Right hindlimb (tissue), 1 donor: ENCODE results near the gene DDX10.

ENCODE experiments used
- DNase-seq: peaks from one replicate; pipeline ENCODE4 v3.0.0-alpha.2; 2018

Gene DDX10

DNA sequence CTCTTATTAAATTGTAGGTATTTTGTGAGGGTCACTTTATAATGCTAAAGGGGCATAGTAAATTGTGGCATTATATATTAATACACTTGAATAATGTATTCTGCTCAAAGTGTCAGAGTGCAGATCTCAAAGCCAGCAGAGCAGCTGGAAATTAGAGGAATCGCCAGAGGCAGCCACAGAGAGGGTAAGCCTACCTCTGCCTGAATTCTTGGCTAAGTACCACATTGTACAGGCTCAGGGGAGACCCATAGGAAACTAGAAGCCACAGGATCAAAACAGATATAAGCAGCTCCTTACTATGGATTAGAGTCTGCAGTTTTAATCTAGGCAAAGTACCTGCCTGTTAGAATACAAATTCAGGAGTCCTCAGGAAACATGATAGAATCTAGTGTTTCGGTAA, 249.3 kb downstream of the DDX10 start:
- DNase-seq, result no peak

DNA sequence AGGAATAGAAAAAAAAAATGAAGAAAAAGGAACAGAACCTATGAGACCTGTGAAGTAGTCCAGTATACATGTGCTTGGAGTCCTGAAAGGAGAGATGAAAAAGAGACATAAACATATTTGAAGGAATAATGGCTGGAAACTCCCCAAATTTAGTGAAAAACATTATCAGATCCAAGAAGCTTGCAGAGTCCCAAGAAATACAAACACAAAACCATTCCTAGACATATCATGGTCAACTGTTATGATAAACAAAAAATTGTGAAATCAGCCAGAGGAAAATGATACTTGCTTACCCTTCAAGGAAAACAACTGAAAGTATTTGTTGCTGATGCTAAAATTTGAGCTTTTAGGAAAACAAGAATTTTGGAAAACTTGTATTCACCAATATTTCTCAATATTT, 250.1 kb downstream of the DDX10 start:
- DNase-seq, result no peak

DNA sequence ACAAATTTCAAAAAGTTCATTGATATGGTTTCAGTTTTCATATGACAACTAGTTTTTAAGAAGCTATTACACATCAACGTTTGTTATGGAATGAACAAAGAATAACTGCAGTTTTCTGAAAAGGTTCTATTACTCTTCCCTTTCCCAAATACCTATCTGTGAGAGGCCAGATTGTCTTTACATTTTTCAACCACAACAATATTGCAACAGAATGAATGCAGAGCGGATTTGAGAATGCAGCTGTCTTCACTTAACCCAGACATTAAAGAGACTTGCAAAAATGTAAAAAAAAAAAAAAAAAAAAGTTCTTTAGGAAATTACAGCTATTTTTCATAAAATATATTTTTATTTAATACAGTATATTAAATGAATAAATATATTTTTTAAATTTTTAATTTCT, 250.8 kb downstream of the DDX10 start:
- DNase-seq, result no peak

GRCh38 chr11:108916290-108916689, 251.4 kb downstream of the DDX10 start:
- DNase-seq, result no peak

GRCh38 chr11:108916935-108917334, 252.1 kb downstream of the DDX10 start:
- DNase-seq, result no peak

DNA sequence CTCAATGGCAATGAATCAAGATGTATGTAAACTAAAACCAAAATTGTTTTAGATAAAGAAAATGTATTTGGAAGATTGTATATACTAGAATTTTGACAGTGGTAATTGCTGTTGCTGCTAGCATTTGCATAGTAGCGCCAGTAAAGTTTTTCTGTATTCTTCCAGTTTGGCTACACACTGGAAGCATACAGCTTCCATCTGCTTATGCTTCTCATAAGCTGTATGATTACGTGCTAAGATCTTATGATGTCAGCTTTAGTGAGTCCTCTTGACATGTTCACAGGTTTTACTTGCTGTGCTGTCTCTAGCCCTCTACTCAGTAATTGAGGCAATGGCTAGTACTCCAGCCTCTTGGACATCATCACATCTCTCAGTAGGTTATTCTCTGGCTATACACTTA, 256.3 kb downstream of the DDX10 start:
- no peak for DNase-seq

DNA sequence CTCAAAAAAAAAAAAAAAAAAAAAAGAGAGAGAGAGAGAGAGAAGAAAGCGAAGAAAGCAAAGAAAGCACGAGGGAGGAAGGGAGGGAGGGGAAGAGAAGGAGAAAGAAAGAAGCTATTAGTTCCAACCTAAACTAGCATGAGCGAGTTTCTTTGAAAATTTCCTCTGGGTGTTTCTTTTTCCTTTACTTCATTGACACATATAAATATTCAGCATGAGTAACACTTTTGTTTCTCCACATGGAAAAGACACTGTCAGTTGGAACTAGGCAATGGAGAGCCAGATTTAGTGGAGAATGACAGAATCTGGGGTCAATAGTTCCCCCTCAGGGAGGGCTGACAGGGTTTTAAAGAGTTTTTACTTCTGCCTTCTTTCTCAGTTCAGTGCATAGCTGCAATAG, 257.4 kb downstream of the DDX10 start:
- no peak for DNase-seq

- no peak for DNase-seq
Measured at GRCh38 chr11:108923413-108923812, 258.5 kb downstream of the DDX10 start.

GRCh38 chr11:108926171-108926840, 261.4 kb downstream of the DDX10 start:
- no peak for DNase-seq

- no peak for DNase-seq
Measured at GRCh38 chr11:108926841-108927577, 262.1 kb downstream of the DDX10 start.

DNA sequence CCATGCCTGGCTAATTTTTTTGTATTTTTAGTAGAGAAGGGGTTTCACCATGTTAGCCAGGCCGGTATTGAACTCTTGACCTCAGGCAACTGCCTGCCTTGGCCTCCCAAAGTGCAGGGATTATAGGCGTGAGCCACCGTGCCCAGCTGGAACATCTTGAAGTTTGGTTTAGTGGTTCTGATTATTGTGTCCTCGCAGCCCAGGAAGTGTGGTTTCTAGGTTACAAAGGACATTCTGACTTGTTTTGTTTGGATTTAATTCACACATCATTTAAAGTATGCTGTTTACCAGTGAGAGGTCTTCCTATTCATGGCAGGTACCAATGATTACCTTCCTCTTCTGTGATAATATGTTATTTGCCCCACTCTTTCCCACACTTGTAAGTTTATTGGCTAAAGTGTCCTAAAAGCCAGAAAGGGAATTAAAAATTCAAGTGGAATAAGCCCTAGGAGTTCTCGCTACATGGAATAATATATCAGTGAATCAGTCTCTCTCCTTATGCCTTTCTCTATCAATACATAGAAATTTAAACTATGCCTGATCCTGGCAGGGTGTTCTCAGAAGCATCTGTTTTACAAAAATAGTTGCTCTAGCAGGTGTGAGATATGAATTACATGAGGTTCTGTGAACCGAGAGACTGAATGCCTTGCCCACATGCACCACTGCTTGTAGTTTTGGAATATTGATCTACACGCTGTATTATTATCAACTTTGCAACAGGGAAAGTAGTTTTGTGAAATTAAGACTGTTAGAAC, 263.1 kb downstream of the DDX10 start:
- DNase-seq, result no peak

- no peak for DNase-seq
Measured at GRCh38 chr11:108929241-108929640, 264.4 kb downstream of the DDX10 start.

DNA sequence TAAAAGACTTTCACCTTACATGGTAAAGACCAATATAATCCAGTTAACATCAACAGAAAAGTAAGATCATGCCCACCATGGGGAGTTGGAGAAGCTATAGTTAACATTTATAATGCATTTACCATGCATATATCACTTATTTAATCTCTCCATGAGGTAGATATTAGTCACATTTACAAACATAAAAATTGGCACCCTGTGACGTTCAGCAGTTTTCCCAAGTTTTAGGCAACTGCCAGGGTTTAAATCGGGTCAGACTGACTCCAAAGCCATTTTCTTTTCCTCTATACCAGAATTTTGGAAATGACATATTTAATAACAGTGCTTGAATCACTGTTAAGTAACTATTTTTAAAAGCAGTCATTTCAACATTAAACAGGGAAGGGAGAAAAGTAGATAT, 266.3 kb downstream of the DDX10 start:
- no peak for DNase-seq

- DNase-seq, result no peak
Measured at GRCh38 chr11:108933630-108934029, 268.8 kb downstream of the DDX10 start.

DNA sequence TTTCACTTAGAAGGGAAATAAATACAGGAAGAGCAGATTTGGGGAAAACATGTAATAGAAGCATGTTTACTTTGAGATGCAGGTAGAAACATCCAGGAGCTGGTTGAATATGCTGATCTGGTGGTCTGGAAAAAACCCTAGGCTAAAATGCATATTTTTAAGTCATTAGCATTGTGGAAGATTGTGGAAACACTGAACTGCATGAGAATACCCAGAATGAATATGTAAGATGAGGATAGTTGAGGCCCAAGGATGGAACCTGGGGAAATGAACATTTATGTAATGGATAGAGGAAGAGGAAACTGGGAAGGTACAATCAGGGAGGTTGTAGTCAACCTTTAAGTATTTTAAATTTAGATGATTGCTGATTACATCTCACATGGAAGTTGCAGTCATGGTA, 269.4 kb downstream of the DDX10 start:
- DNase-seq, result no peak

- DNase-seq, result no peak
Measured at GRCh38 chr11:108934696-108935095, 269.8 kb downstream of the DDX10 start.

DNA sequence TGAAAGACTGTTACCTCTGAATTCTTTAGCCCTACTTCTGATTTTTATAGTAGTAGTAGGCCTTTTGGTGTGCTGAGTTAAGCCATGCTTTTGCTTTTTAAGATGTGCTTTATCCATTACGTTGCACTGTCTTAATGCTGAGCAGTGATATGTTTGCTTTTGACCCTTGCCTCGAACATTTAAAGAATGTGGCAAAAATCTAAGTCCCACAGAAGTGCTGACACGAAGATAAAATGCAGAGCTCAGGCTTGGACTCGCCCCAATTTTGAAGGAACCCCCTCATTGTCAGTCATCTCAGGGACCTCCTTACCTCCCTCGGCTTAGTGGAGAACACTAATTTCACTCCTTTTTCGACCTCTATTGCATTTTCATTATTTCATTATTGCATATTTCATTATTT, 272.9 kb downstream of the DDX10 start:
- no peak for DNase-seq

- no peak for DNase-seq
Measured at GRCh38 chr11:108938604-108939003, 273.7 kb downstream of the DDX10 start.

GRCh38 chr11:108939135-108939534, 274.3 kb downstream of the DDX10 start:
- no peak for DNase-seq

- no peak for DNase-seq
Measured at GRCh38 chr11:108943853-108944252, 279.0 kb downstream of the DDX10 start.

- DNase-seq, result no peak
Measured at GRCh38 chr11:108944471-108945178, 279.8 kb downstream of the DDX10 start.

DNA sequence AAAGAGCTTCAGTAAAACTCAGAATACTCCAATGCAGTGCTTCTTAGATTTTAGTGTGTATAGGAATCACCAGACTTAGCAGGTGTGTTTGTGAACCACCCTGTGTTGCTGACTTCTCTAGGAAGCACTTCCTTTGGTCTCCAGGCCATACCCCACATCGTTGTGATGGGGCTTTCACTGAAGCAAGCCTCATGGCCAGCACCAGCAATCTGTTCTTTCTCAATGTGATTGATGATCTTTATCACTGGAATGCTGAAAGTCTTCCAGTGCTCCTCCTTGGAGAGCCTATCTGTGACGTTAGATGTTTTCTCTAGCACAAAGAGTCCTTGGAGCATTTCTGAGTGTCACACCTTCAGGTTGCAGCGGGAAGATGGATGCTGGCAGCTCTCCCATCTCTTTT, 280.5 kb downstream of the DDX10 start:
- no peak for DNase-seq
